ENCODE results near the gene CACNG7.

The CACNG7 gene

GRCh38 chr19:53983457-53984289 lies 74.6 kb downstream of the CACNG7 start:
- DNase-seq = no peak

GRCh38 chr19:53985863-53986262 lies 76.8 kb downstream of the CACNG7 start:
- DNase-seq = no peak

GRCh38 chr19:53988981-53989380 lies 79.9 kb downstream of the CACNG7 start:
- no peak for DNase-seq

GRCh38 chr19:53989600-53990533 lies 80.8 kb downstream of the CACNG7 start:
- DNase-seq = no peak

GRCh38 chr19:53991224-53992113 lies 82.4 kb downstream of the CACNG7 start, which contains the start of gene CACNG6:
CACNG6 (plus strand) TSS chr19:53991637; CDS start chr19:53992878, 1,241 bp downstream.
- DNase-seq = no peak

- DNase-seq = no peak
These were observed 83.1 kb downstream of the CACNG7 start for GRCh38 chr19:53992211-53992610.

GRCh38 chr19:53992815-53993214 lies 83.7 kb downstream of the CACNG7 start:
- DNase-seq = no peak

- DNase-seq = no peak
These were observed 84.4 kb downstream of the CACNG7 start for GRCh38 chr19:53993448-53993847.
